Cardiac septum (tissue), 1 donor: ENCODE measurements around the gene C5. TPM values are rescaled to one million over a fixed set of nuclear protein-coding genes. Genes with fewer than 3 reads are reported as not detected.

Experiments
- DNase-seq: peaks from one replicate; pipeline ENCODE4 v3.0.0-alpha.2; 2020; ENCODE audit warnings: low spot score
- intact Hi-C: fragments of 100-400 bp; cut with DNase I; formaldehyde crosslinking; loops from one replicate; pipeline ENCODE4 v1.14.0; 2022
- total RNA-seq: library from RNA; stranded (reverse); fragmentation: NEBNext Ultra II Directional; extraction: Animal tissue kit (Norgen Biotek cat#: 25700); gene quantifications from one replicate; pipeline ENCODE4 v1.2.1, GENCODE V29; 2021
- donor health status: DM: no; HTN: no; CAD: no.

C5 gene
- total RNA-seq, 1 donor from 2014 or later = 1.1 TPM

GRCh38 chr9:120904061-120904977 lies 145.8 kb downstream of the C5 start:
- no peak for DNase-seq
- intact Hi-C loops = no loop called here

DNA sequence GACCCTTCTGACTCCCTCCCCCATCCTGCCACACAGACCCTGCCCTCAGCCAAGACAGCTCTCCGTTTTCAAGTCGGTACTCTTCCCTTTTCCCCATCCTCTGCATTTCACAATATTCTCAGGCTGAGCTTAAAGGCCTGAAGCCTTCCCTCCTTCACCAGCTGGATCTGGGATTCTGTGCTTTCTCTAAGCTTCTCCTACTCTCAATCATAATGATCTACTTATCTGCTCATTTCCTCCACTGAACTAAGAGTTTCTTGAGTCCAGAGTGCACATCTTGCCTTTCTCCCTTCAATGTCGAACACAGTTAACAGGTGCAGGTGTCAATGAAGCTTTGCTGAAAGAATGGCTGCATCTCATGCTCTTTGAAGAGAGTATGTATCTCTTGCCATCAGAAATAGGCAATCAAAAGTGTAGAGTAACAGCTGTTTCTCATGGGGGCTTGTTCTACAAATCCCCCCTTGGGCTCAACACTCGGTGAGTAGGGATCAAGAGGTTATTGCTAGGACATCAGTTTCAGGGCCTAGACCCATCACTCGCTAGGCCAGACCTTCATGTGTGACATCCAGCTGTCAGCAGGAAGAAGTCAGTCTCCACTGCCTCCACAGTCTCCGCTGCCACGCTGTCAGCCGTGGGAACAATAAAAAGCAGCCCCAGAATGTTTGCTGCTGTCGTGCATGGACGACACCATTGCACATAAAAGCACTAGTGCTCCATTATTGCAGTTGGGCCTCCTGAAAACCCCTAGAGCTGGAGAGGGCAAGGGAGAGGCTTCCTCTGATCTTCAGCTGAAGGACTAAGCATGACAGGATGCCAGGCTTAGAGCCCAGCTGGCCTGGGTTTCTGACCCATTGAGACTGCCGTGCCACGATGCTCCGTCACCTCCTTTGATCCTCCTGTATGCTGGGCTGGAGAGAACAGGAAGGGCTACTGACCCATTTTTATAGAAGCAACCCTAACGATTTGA lies 147.2 kb downstream of the C5 start:
- DNase-seq = no peak
- intact Hi-C loops = no loop called here

Other genes with a start within 250 kb of the C5 start
- 13.5 TPM for gene PSMD5, start 207.4 kb downstream of the C5 start, total RNA-seq
- gene PHF19, start 173.1 kb downstream of the C5 start, total RNA-seq = 15.3 TPM
- gene TRAF1, start 123.5 kb downstream of the C5 start, total RNA-seq = 2.4 TPM
- gene CNTRL, start 24.7 kb upstream of the C5 start, total RNA-seq = 4.2 TPM
- gene RAB14, start 151.6 kb upstream of the C5 start, total RNA-seq = 49.9 TPM
- gene GSN, start 217.9 kb upstream of the C5 start, total RNA-seq = 855 TPM